HG03571 (cell line): ENCODE data around the gene GPR37.

Experiments
- ATAC-seq: cut with Tn5 transposase; IDR thresholded peaks from one replicate; pipeline ENCODE4 v1.9.1; 2021; ENCODE audit not compliant: unreplicated experiment

The GPR37 gene

DNA sequence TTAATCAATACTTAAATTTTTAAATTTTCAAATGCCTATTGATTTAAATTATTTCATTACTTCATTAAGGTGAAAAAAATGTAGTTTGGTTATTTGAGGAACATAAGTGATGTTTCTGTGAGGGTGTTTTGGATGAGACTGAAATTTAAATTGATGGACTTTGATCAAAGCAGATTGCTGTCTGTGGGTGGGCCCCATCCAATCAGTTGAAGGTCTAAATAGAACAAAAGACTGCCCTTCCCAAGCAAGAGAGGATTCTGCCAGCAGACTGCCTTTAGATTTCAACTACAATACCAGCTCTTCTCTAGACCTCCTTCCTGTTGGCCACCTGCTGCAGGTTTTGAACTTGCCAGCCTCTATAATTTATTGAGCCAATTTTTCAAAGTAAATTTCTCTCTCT is 14.5 kb upstream of the GPR37 start:
- ATAC-seq = no peak

DNA sequence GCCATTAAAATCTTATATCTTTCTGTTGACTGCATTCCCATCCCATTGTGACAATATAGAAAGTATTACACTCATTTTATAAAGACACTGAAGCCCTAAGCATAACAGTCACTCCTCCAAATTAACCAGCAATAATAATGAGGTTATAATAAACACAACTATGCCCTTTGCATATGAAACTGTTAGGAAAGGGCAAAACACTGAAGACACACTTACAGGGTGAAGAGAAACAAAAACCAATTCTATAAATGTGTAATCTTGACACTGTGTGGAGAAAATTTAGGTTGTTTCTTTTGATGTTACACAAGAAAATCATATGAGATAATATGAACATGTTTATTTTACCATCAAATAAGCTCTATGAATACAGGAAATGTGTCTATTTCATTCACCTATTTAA is 14.0 kb upstream of the GPR37 start:
- no peak for ATAC-seq

DNA sequence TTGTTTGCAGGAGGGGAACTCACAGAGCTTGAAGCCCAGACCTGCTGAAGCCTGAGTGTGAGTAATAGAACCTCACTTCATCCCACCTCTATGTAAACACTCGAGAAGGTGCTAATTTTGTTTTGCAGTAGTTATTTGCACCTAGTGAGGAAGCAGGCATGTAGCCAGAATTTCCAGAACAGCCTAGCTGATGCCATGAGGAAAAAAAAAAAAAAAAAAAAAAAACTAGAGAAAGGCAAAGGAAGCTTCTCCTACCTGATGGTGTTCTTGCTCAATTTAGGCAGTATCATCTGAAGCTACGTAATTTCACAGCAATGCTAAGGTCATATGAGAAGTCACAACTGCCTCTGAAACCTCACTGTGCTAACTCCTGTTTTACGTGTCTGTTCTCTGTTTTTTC is 13.6 kb upstream of the GPR37 start:
- ATAC-seq = no peak

DNA sequence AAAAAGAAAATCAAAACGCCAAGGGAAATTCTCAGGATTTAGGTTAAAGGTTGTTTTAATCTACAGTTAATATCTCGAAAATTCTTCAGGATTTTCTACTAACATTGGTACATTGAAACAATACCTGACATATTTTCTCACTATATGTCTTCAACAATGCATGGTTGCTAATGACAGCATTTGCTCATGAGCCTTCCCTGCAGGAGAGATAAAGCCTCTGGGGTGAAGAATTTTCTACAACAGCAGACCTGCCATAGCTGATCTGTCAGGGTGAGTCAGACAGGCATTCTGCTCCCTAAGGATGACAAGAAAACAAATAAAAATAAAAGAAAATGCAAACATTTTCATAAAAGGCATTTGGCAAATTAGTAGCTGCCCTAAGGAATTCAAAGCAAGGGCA is 11.7 kb upstream of the GPR37 start:
- no peak for ATAC-seq

DNA sequence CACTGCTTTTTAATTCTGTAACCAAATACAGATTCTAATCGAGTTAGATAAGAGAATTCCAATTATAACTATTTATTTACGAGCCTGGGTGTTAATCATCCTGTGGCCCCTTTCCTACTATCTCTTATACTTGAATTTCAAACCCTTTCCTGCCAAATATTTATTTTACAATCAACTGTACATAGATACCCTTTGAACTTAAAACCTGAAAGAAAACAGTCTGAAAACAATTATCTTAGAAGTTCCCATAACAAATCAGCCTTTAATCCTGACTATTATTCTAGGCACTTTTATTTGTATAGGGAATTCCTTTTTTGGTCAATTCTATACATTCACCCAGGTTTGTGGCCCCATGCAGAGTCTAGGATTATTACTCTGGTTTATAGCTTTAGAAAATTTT is 10.6 kb upstream of the GPR37 start:
- ATAC-seq = no peak

DNA sequence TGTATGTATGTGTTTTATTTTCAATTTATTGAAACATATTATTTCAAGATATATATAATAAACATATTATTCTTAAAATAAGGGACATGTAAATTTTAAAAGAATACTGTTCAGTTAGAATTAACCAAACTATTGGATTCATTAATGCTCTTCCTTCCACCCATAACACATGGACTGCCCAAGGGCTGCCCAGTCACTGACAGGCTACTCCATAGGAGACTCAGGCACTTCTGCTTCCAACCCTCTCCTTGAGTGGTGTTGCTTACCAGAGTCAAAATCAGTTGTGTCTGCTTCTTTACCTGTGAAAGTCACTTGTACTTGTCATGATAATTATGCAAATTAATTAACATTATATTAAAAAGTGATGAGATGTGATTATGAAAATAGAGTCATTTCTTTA is 9.8 kb upstream of the GPR37 start:
- ATAC-seq = no peak

DNA sequence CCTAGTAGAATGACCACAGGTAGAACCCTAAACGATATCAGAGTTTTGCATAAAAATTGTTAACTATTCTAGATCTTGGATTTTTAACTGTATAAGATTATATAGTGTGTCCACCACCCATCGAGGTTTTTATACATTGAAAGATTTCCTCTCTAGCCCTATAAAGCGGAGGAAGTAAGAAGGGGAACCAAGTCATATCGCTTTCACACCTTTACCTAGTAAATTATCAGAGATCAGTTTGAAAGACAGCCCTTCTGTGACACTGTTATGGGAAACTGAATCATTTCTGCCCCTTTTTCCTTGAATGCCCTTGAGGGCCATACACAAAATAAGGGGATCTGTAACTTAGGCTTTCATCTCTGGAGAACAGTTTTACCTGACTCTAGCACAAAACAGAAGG is 8.3 kb upstream of the GPR37 start:
- no peak for ATAC-seq

DNA sequence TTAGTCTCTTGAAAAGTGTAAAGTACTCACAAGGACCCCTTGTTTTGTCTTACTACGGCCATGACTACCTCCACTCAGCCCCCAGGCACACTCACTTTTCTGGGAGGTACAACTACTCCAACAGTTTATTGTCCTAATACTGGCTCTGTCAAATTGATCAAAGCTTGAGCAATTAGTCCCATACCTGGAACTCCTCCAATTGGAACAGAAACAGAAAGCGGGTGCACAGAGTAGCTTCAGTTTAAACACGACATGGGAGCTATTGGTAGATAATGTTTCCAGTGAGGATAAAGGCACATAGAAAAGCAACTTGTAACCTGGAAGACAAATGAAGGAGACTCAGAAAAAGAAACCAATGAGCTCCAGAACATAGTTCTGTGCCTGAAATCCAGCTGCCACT is 7.7 kb upstream of the GPR37 start:
- no peak for ATAC-seq

DNA sequence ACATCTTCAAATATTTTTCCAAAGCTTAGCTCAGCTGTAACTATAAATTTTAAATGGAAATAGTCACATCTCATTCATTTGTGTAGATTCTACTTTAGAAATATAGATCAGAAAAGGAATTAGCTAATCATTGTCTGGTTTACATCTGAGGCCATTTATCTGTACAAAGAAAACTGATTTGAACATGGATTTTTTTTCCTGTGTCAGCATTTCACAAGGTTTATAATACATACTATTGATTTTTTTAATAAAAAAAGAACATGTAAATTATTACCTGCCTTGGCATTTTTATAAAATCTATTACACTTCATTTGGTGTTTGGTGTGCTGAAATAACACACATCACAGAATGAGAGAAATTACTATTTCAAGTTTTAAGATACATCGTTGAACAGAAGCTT is 3.5 kb upstream of the GPR37 start:
- ATAC-seq = no peak

DNA sequence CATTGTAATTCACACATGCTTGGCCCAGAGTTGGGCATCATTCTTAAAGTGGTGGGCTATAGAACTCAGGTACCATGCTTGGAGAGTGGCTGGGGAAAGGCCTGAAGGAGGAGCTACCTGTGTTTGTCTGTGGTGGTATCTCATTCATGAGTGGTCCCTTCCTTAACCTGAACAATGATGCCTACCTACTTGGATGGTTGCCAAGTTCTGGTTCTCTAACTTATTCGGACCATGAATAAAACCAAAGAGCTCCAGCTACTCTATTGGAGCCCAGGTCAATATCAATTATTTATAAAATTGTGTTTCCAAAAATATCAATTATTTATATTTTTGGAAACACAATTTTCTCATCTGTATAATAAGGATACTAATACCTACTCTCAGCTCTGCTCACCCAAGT is 2.9 kb upstream of the GPR37 start:
- ATAC-seq = no peak

DNA sequence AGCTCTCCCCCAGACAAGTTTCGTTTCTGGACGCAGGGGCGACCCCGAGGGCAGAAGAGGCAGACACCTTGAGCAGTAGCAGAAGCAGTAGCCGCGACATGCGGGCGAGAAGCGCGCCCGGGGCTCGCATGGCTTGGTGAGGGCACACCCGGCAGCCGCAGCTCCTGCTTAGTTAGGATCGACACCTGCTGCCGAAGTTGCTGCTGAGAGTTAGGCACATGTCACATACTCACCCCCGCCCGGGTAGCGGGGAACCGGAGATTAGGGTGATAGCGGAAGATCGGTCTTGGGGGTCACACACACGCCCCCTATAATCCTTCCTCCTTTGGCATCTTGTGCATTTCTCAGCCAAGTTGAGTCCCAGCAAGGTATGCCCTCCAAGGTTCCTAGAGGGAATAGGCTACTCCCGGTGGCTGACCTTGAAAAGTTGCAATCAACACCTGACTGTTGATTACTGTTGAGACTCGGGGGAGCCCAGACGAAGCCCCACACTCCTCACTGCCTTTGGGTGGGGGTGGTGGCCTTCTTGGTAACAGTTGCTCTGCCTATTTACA is 668 bp downstream of the GPR37 start:
- ATAC-seq = no peak

DNA sequence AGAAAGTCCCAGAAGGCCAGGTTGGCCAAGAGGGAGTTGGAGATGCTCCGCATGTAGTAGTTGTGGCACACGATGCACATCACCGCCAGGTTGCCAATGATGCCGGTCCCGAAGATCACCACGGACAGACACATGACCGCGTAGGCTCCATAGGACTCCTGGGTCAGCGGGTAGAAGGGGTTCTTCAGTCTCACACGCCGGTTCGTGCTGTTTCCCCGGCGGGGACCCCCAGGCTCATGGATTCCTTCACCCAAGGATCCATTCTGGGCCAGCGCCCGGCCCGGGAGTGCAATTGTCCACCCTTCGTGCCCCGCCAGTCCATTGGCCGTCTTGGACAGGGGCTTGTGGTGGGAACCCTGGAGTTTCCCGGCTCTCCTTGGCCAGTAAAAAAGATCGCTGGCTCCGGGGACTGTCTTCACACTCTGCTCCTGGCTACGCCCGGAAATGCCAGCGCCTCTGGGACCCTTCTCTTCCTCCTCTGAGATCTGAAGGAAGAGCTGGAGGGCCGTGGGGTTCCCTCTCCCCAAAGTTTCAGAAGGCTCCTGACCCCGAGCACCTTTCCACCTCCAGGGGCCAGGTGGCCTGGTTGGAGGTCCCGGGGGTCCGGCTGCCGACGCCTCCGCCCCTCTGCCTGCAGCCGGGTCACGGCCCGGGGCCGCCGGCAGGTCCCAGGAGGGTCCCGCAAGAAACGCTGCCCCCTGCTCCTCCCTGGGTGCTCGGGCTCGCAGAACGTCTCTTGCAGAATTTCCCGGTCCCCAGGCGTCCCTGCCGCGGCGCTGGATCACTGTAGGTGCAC is 1.3 kb downstream of the GPR37 start:
- no peak for ATAC-seq

DNA sequence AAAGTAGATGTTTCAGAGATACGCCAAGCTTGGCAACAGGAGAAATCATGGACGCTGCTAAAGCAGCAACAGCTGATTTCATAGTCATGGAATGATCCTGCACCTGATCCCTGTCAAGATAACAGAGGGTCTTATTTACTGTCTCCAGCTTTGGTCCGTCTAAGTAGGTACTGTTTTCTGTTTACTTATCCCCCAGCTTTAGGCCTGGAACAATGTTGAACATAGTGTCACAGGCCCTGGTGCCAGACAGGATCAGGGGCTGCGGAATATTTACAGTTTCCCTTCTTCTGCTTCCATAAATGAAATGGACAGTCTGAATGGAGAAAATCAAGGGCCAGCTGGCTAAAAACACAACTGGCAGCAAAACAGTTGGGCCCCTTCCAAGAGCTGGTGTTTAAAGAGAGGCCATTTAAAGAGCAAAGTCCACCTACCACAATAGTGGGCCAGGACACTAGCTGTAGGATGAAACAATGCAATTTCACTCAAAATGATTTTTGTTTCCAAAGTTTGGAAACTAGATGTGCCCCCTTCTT is 2.9 kb downstream of the GPR37 start:
- ATAC-seq = no peak

DNA sequence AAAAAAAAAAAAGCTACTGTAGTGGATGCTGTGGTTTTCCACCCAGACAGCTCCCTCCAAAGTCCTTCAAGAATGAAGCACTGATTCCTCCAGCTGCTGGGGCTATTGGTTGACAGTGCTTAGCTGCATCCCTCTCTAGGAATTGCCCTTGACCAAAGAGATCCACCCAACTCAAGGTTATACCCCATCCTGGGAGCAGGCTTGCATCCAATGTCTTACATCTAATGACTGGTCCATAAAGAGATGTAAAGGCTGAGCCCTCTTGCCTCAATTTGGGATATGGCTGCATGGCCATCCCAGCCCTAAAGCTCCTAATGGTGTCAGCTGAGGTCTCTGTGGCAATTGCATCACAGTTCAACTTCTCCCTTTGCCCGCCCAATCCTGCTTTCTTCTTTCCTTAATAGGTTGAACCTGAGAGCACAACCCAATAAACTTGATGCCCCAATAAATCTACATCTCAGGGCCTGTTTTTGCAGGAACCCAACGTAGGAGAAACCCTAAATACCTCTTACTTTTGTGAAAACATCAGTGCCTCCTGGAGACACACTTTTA is 4.4 kb downstream of the GPR37 start:
- ATAC-seq = no peak

DNA sequence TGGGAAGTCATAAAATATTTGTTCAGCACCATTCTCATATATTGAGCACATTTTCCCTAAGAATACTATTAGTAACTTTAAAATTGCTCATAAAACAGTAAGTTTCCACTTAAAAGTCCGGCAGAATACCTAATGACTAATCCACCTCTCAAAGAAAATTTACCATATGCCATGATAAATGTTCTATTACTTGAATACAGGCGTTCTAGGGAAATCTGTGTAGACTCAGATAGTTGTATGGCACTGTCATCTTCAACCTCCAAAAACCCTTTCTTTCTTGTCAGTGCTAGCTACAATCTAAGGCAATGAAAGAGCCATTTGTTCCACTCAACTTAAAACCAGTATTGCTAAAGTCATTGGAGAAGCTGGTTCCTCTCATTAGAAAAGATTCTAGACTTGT is 7.3 kb downstream of the GPR37 start:
- no peak for ATAC-seq

DNA sequence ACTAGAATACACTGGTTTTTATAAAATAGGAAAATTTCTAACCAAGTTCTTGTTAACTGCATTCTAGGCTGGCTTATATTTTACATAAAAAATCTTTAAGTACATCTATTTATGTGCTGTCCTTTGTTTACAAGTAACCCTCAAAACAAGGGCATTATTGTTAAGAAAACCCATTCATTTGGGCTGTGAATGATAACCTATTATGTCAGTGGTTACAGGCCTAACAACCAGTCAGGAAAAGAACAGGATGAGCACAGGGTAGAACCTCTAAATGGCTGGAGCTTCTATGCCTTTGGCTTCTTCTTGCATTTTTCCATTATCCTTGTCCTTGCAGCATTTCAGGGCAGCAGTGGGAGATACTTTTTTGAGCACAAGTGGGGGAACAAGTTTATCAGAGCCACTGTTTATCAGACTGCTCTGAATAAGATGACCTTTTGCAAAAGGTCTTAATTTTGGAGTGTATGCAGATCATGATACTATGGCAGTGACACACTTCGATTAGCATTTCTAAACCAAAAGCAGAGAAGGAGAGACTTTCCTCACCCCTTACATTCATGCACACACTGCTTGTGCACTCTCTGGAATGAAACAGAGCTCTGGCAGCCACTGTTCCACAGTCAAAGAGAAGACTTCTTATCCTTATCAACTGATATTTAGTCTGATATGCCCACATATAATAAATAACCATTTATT is 10.9 kb downstream of the GPR37 start:
- no peak for ATAC-seq

DNA sequence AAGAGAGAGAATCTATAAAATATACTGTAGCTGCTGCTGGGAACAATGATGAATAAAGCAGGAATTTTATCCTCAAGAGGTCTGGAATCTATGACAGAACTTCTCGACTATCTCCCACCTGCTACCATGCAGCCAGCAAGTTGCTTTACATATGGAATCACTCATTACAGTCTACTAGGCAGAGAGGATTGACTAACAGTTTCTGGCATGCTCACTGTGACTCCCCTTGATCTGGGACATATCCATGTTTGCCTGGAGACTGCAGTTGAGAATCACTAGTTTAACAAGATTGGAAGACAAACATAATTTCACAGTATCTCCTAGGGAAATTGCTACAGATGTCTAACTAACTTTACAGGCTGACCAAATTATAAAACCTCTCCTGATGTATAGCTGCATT is 13.3 kb downstream of the GPR37 start:
- ATAC-seq = no peak

DNA sequence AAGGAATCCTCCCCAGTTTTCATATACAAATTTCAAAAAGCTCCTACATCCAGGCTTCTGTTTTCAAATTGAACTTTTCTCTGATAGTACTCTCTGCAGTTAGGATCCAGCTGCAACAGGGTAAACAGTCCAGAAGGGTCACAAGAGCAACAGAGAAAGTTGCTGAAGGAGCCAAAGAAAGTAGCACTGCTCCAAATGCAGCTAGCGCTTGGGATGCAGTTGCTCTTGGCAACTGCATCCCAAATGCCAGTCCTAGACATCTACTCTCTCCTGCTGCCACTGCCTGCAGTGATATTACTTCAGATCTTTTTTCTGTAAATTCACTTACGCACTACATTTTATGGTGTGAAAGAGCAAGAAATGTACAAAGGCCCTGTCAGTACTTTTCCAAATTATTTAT is 14.6 kb downstream of the GPR37 start:
- ATAC-seq = no peak

DNA sequence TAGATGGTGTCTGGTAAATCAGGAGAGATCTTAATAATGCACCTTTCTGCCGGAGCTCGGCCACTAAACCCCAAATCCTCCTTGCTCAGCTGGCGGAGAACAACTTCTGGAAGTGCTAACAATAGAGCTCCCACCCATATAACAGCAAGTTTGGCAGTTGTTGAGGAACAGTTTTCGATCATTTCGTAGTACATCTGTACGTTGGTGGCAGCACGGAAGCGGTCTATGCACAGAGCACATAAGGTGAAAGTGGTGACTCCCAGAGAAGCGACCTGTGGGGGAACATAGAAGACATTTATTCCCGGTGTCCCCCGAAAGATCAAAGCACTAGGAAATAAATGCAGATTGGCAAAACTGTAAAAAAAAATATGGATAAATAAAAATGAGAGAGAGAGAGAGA is 18.5 kb downstream of the GPR37 start:
- ATAC-seq = no peak

DNA sequence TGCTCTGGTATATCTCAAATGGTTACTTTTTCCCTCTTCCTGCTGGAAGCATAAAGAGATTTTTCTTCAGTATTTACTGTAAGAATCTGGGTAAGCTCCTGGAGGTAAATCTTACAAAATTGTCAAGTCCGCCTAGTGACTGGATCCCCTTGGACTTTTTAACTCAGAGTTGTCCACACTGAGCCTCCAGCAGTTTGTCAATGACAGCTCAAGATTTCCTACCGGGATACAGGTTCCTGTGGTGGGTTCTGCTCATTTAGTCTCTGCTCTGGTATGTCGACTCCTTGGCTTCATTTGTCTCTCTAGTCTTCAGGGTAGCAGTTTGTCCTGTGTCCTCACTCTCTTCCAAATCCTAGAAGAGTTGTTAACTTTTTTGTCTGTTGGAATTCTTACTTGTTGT is 27.0 kb downstream of the GPR37 start:
- ATAC-seq = no peak

DNA sequence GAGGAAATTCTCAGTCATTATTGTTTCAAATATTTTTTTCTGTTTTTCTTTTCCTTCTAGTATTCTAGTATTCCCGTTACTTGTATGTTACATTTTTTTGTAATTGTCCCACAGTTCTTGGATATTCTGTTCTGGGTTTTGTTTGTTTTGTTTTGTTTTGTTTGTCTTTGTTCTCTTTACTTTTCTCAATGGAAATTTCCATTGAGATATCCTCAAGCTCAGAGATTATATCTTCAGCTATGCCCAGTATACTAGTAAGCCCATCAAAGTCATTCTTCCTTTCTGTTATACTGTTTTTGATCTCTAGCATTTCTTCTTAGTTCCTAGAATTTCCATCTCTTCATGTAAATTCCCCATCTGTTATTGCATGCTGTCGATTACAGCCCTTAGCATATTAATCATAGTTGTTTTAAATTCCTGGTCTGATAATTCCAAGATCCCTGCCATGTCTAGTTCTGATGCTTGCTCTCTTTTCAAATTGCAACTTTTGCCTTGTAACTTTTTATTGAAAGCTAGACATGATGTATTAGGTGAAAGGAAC is 27.8 kb downstream of the GPR37 start:
- no peak for ATAC-seq

DNA sequence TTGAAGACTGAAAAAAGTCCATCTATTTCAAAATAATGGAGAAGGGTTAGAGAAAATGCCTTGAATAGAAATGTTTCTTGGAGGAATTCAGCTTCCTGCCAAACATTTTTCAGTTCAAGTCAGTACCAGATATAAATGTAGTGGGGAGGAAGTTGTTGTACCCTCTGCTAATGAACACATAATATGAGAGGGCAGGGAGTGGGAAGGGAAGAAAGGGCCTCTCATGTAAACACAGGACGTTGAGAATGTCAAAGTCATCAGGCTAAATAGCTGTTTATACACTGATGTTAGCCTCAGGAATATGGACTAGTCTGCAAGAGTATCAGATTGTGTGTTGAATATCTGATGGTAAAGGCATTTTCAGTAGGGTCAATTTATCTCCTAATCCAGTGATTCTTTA is 37.0 kb downstream of the GPR37 start:
- no peak for ATAC-seq
